K562 (cell line): ENCODE data around the gene GYPC. TPM values are rescaled to one million over a fixed set of nuclear protein-coding genes. Genes with fewer than 3 reads are reported as not detected.

ENCODE experiments used
- CEBPB ChIP-seq: fragments of 450-650 bp; IDR thresholded peaks from 2 replicates; pipeline ENCODE4 v1.6.1; 2016; ENCODE audit warnings: missing genetic modification characterization, missing compliant biosample characterization
- EP300 ChIP-seq: IDR thresholded peaks from 2 replicates; pipeline ENCODE4 v1.6.1; 2012; ENCODE audit warnings: low read length, improper control_type of control experiment
- KDM1A ChIP-seq, 2 experiments: fragments of 450-650 bp; IDR thresholded peaks; 2 replicates each; pipeline ENCODE4 v1.6.1; 2016; ENCODE audit warnings: mild to moderate bottlenecking in 2 of 2
- MCM2 ChIP-seq: fragments of 450-650 bp; IDR thresholded peaks from 2 replicates; pipeline ENCODE4 v1.6.1; 2017; ENCODE audit warnings: low read depth, mild to moderate bottlenecking
- MGA ChIP-seq: fragments of 450-650 bp; IDR thresholded peaks from 2 replicates; pipeline ENCODE4 v1.6.1; 2016; ENCODE audit warnings: mild to moderate bottlenecking, moderate library complexity
- MXD1 ChIP-seq: fragments of 250-450 bp; sonication (Bioruptor Pico); IDR thresholded peaks from 2 replicates; pipeline ENCODE4 v1.8.0; 2021; ENCODE audit warnings: borderline replicate concordance, mild to moderate bottlenecking, moderate library complexity; ENCODE audit not compliant: poor library complexity, severe bottlenecking
- ZBTB17 ChIP-seq: fragments of 450-650 bp; formaldehyde crosslinking; IDR thresholded peaks from 2 replicates; pipeline ENCODE4 v1.4.0; 2020; ENCODE audit warnings: mild to moderate bottlenecking
- ZBTB43 ChIP-seq: sonication (generic); formaldehyde crosslinking; IDR thresholded peaks from 2 replicates; pipeline ENCODE4 v1.8.0; 2023; ENCODE audit warnings: mild to moderate bottlenecking, missing genetic modification reagents
- ZC3H11A ChIP-seq: IDR thresholded peaks from 2 replicates; pipeline ENCODE4 v1.6.1; 2012; ENCODE audit warnings: low read depth, low read length, improper control_type of control experiment
- ZNF274 ChIP-seq: IDR thresholded peaks from 2 replicates; pipeline ENCODE4 v1.6.1; 2011; ENCODE audit warnings: low read depth, mild to moderate bottlenecking, low read length, moderate library complexity, borderline replicate concordance
- ZNF316 ChIP-seq: fragments of 450-650 bp; IDR thresholded peaks from 2 replicates; pipeline ENCODE4 v1.6.1; 2016
- ZNF347 ChIP-seq: fragments of 450-650 bp; formaldehyde crosslinking; IDR thresholded peaks from 2 replicates; pipeline ENCODE4 v1.4.0; 2020; ENCODE audit warnings: low read depth, mild to moderate bottlenecking, moderate library complexity
- ZNF512 ChIP-seq: IDR thresholded peaks from 2 replicates; pipeline ENCODE4 v1.6.1; 2016; ENCODE audit warnings: missing genetic modification characterization, missing compliant biosample characterization
- ZNF707 ChIP-seq: fragments of 250-450 bp; sonication (Bioruptor Pico); conservative IDR thresholded peaks from 2 replicates; pipeline ENCODE4 v1.8.0; 2022; ENCODE audit warnings: inconsistent platforms, mild to moderate bottlenecking, moderate library complexity
- polyA plus RNA-seq, 8 experiments: library from polyadenylated mRNA; depleted of rRNA in 4 of 8; stranded (reverse) in 5 of 8; unstranded in 3 of 8; fragments of >200 nt; fragmentation: Nextera tagmentation in 2 of 8; fragmentation: Illumina TruSeq in 1 of 8; extraction: Ambion mirVana in 2 of 8; extraction: Trizol in 1 of 8; gene quantifications; 2 replicates each; pipeline versions ENCODE4 v1.2.1 to v1.2.3, GENCODE V29; 2011 to 2014; ENCODE audit warnings: inconsistent platforms in 1 of 8, missing spikeins in 1 of 8
- total RNA-seq, 7 experiments: library from RNA; depleted of rRNA in 6 of 7; stranded (reverse); fragments of >200 nt in 6 of 7; fragmentation: Illumina TruSeq in 2 of 7; extraction: Trizol in 2 of 7; gene quantifications; 2 replicates each; pipeline versions ENCODE4 v1.2.1 to v1.2.3, GENCODE V29; 2011 to 2021; ENCODE audit warnings: low replicate concordance in 1 of 7

GYPC gene
- total and polyA plus RNA-seq, 9 of the 15 experiments (the other 6 are each of a cell fraction or from before 2014, with no cell fraction given), result 50.6 to 282 (median 194) TPM

- TF ChIP-seq MGA (peak; percentile 91), ZBTB43 (CRISPR knock-in tag) (no peak), ZBTB17 (peak; percentile 69; the same call in 1 of the 2 replicates), ZNF347 (CRISPR knock-in tag) (no peak), EP300 (no peak), ZNF512 (tag) (no peak), ZNF316 (no peak), ZC3H11A (no peak), CEBPB (tag) (peak; percentile 81), MXD1 (CRISPR knock-in tag) (no peak), ZNF707 (CRISPR knock-in tag) (0 out of 2 replicates have a peak, but pooled peaks have one; percentile 33), KDM1A (IDR thresholded peaks at IDR 0.05) (peak in 1 of 2 experiments; percentile 65; a peak in 2 of 4 replicates), ZNF274 (no peak), MCM2 (no peak)
Measured at GRCh38 chr2:126657148-126657635, 1.2 kb downstream of the GYPC start (continued).
